GM23338 (cell line): ENCODE data around the gene LMX1B. TPM values are rescaled to one million over a fixed set of nuclear protein-coding genes. Genes with fewer than 3 reads are reported as not detected.

Experiments
- ATAC-seq: fragments of 200-7000 bp; cut with Tn5 transposase; 3 replicates; pipeline ENCODE4 v1.9.1; 2020
- DNase-seq: peaks from one replicate; pipeline ENCODE4 v3.0.0-alpha.2; 2015; ENCODE audit warnings: low spot score
- H2AFZ ChIP-seq: fragments of 200-600 bp; sonication (generic); 2 replicates; pipeline ENCODE4 v1.8.0; 2016; ENCODE audit warnings: antibody characterized with exemption, mild to moderate bottlenecking, moderate library complexity
- H3F3A ChIP-seq: fragments of 200-600 bp; sonication (generic); replicated peaks from 2 replicates; pipeline ENCODE4 v1.8.0; 2017; ENCODE audit warnings: antibody characterized with exemption, mixed run types, low read depth
- H3K27ac ChIP-seq: fragments of 200-600 bp; sonication (generic); 2 replicates; pipeline ENCODE4 v1.6.1; 2016; ENCODE audit warnings: low read depth
- H3K27me3 ChIP-seq: fragments of 200-600 bp; sonication (generic); 2 replicates; pipeline ENCODE4 v1.8.0; 2016; ENCODE audit warnings: mild to moderate bottlenecking, mixed run types, moderate library complexity; ENCODE audit not compliant: insufficient read depth
- H3K36me3 ChIP-seq: fragments of 200-600 bp; sonication (generic); 2 replicates; pipeline ENCODE4 v1.8.0; 2016; ENCODE audit warnings: mild to moderate bottlenecking; ENCODE audit not compliant: insufficient read depth
- H3K4me1 ChIP-seq: fragments of 200-600 bp; sonication (generic); 2 replicates; pipeline ENCODE4 v1.8.0; 2016; ENCODE audit warnings: mild to moderate bottlenecking, moderate library complexity; ENCODE audit not compliant: insufficient read depth
- H3K4me2 ChIP-seq: fragments of 200-600 bp; sonication (generic); 2 replicates; pipeline ENCODE4 v1.7.1; 2017; ENCODE audit warnings: mixed run types
- H3K4me3 ChIP-seq: fragments of 200-600 bp; sonication (generic); 2 replicates; pipeline ENCODE4 v1.6.1; 2016; ENCODE audit warnings: mixed run types
- H3K79me2 ChIP-seq: fragments of 200-600 bp; sonication (generic); replicated peaks from 2 replicates; pipeline ENCODE4 v1.8.0; 2017; ENCODE audit warnings: mild to moderate bottlenecking; ENCODE audit not compliant: insufficient read depth
- H3K9me2 ChIP-seq: fragments of 200-600 bp; sonication (generic); 2 replicates; pipeline ENCODE4 v1.8.0; 2017; ENCODE audit not compliant: insufficient read depth
- H4K20me1 ChIP-seq: fragments of 200-600 bp; sonication (generic); replicated peaks from 2 replicates; pipeline ENCODE4 v1.8.0; 2017; ENCODE audit warnings: mild to moderate bottlenecking; ENCODE audit not compliant: insufficient read depth
- H3K27ac Mint-ChIP-seq: 2 replicates; pipeline ENCODE4 v1.8.0; 2020; ENCODE audit warnings: inconsistent platforms, mild to moderate bottlenecking, moderate library complexity, mixed read lengths
- H3K27me3 Mint-ChIP-seq: 3 replicates; pipeline ENCODE4 v1.8.0; 2022; ENCODE audit warnings: low read depth, mild to moderate bottlenecking, moderate library complexity, mixed read lengths, inconsistent platforms; ENCODE audit not compliant: insufficient read depth, poor library complexity
- H3K36me3 Mint-ChIP-seq: 3 replicates; pipeline ENCODE4 v1.8.0; 2021; ENCODE audit warnings: low read depth, mild to moderate bottlenecking, inconsistent platforms, moderate library complexity, mixed read lengths
- H3K4me1 Mint-ChIP-seq: 3 replicates; pipeline ENCODE4 v1.8.0; 2020; ENCODE audit warnings: mild to moderate bottlenecking, inconsistent platforms, mixed read lengths
- H3K4me3 Mint-ChIP-seq: 3 replicates; pipeline ENCODE4 v1.8.0; 2021; ENCODE audit warnings: moderate library complexity, mild to moderate bottlenecking, inconsistent platforms, mixed read lengths
- H3K9me3 Mint-ChIP-seq: 3 replicates; pipeline ENCODE4 v1.8.0; 2020; ENCODE audit warnings: moderate library complexity, mild to moderate bottlenecking, inconsistent platforms, mixed read lengths
- CREB1 ChIP-seq: fragments of 250-450 bp; sonication (Bioruptor Pico); IDR thresholded peaks from 2 replicates; pipeline ENCODE4 v1.5.0; 2020; ENCODE audit warnings: low read depth, mild to moderate bottlenecking, moderate library complexity
- CTCF ChIP-seq, 2 experiments: fragments of 200-600 bp in 1 of 2; sonication (generic) in 1 of 2; conservative IDR thresholded peaks; 2 replicates each; pipeline versions ENCODE4 v1.5.1 to v1.6.1; 2016 to 2017; ENCODE audit warnings: antibody characterized with exemption in 2 of 2, low read depth in 2 of 2, mild to moderate bottlenecking in 2 of 2, moderate library complexity in 1 of 2
- ETS1 ChIP-seq: IDR thresholded peaks from 2 replicates; pipeline ENCODE4 v1.6.1; 2016; ENCODE audit warnings: antibody characterized with exemption
- JUNB ChIP-seq: IDR thresholded peaks from one replicate; pipeline ENCODE4 v1.6.1; 2016; ENCODE audit warnings: antibody characterized with exemption; ENCODE audit not compliant: unreplicated experiment
- NANOG ChIP-seq: IDR thresholded peaks from 2 replicates; pipeline ENCODE4 v1.6.1; 2016; ENCODE audit warnings: antibody characterized with exemption, borderline replicate concordance
- POLR2AphosphoS5 ChIP-seq: IDR thresholded peaks from 2 replicates; pipeline ENCODE4 v1.6.1; 2016; ENCODE audit warnings: antibody characterized with exemption, low read depth
- STAT1 ChIP-seq: IDR thresholded peaks from one replicate; pipeline ENCODE4 v1.6.1; 2016; ENCODE audit warnings: antibody characterized with exemption; ENCODE audit not compliant: unreplicated experiment
- ZNF114 ChIP-seq: fragments of 250-450 bp; sonication (Bioruptor Pico); IDR thresholded peaks from 2 replicates; pipeline ENCODE4 v1.5.0; 2020; ENCODE audit warnings: mild to moderate bottlenecking, moderate library complexity
- ZNF331 ChIP-seq: fragments of 250-450 bp; sonication (Bioruptor Pico); IDR thresholded peaks from 2 replicates; pipeline ENCODE4 v1.5.0; 2020; ENCODE audit warnings: low read depth, mild to moderate bottlenecking, moderate library complexity
- ZNF462 ChIP-seq: fragments of 250-450 bp; sonication (Bioruptor Pico); IDR thresholded peaks from 2 replicates; pipeline ENCODE4 v1.5.0; 2020; ENCODE audit warnings: mild to moderate bottlenecking, moderate library complexity
- polyA plus RNA-seq: library from polyadenylated mRNA; unstranded; fragments of >200 nt; fragmentation: Nextera tagmentation; extraction: Ambion mirVana; gene quantifications from 2 replicates; pipeline ENCODE4 v1.2.1, GENCODE V29; 2016
- total RNA-seq: library from RNA; depleted of rRNA; stranded (reverse); fragments of >200 nt; shearing (Covaris generic); gene quantifications from 2 replicates; pipeline ENCODE4 v1.2.3, GENCODE V29; 2014

LMX1B gene
- total and polyA plus RNA-seq, 2 experiments from 2014 or later = 0.08 to 0.21 TPM

- ATAC-seq = no peak
- H3K4me2 ChIP-seq = no peak overlapping the region
These were observed 58.3 kb downstream of the LMX1B start for GRCh38 chr9:126671983-126672382.

GRCh38 chr9:126672634-126673284 is 59.0 kb downstream of the LMX1B start:
- H3K4me2 ChIP-seq = peak overlapping the region; percentile 79; the same call in 1 of the 2 replicates
- Mint-ChIP-seq H3K9me3 (no peaks in the 10 kb centered on the region; the same call in 2 of the 3 replicates), H3K27me3 (peaks cover 52% of the 10 kb centered on the region), H3K4me1 (peaks cover 40% of the 10 kb centered on the region), H3K4me3 (no peak overlapping the region), H3K27ac (no peak overlapping the region), H3K36me3 (no peaks in the 10 kb centered on the region)
- no peak overlapping the region for H2AFZ ChIP-seq
- TF ChIP-seq JUNB (no peak), ZNF331 (CRISPR knock-in tag) (no peak), POLR2AphosphoS5 (no peak), CTCF (conservative IDR thresholded peaks at IDR 0.05; ENCODE audit: low read depth in 2 of 2) (no peak), ZNF114 (CRISPR knock-in tag) (no peak), NANOG (no peak), ZNF462 (CRISPR knock-in tag) (no peak), STAT1 (no peak), CREB1 (CRISPR knock-in tag) (no peak)
- H3K4me1 ChIP-seq = peaks cover 62% of the 10 kb centered on the region
- H3K36me3 ChIP-seq = no peaks in the 10 kb centered on the region
- ATAC-seq (no peak), DNase-seq (peak; percentile 42)
- no peaks in the 10 kb centered on the region for H3K9me2 ChIP-seq
- H3K4me3 ChIP-seq = no peak overlapping the region
- H3K27ac ChIP-seq = no peak overlapping the region
- H3K79me2 ChIP-seq = no peaks in the 10 kb centered on the region
- H3K27me3 ChIP-seq = peaks cover 50% of the 10 kb centered on the region
- H3F3A ChIP-seq = no peaks in the 10 kb centered on the region; the same call in 1 of the 2 replicates
- no peaks in the 10 kb centered on the region for H4K20me1 ChIP-seq

More at GRCh38 chr9:126671983-126672382, 58.3 kb downstream of the LMX1B start:
- Mint-ChIP-seq H3K27ac (no peak overlapping the region), H3K36me3 (no peaks in the 10 kb centered on the region), H3K9me3 (no peaks in the 10 kb centered on the region), H3K4me1 (peaks cover 33% of the 10 kb centered on the region), H3K27me3 (peaks cover 45% of the 10 kb centered on the region), H3K4me3 (no peak overlapping the region)
- H3K4me1 ChIP-seq = peaks cover 54% of the 10 kb centered on the region
- no peak overlapping the region for H3K4me3 ChIP-seq
- no peaks in the 10 kb centered on the region for H4K20me1 ChIP-seq
- no peak overlapping the region for H2AFZ ChIP-seq
- DNase-seq = no peak
- no peak overlapping the region for H3K27ac ChIP-seq
- H3K36me3 ChIP-seq = no peaks in the 10 kb centered on the region
- TF ChIP-seq CREB1 (CRISPR knock-in tag) = no peak
- no peak for TF ChIP-seq ETS1
- H3F3A ChIP-seq = no peaks in the 10 kb centered on the region
- H3K27me3 ChIP-seq = peaks cover 46% of the 10 kb centered on the region
- H3K79me2 ChIP-seq = no peaks in the 10 kb centered on the region
- H3K9me2 ChIP-seq = no peaks in the 10 kb centered on the region
